ENCODE data around the gene SPR.

The SPR gene

DNA sequence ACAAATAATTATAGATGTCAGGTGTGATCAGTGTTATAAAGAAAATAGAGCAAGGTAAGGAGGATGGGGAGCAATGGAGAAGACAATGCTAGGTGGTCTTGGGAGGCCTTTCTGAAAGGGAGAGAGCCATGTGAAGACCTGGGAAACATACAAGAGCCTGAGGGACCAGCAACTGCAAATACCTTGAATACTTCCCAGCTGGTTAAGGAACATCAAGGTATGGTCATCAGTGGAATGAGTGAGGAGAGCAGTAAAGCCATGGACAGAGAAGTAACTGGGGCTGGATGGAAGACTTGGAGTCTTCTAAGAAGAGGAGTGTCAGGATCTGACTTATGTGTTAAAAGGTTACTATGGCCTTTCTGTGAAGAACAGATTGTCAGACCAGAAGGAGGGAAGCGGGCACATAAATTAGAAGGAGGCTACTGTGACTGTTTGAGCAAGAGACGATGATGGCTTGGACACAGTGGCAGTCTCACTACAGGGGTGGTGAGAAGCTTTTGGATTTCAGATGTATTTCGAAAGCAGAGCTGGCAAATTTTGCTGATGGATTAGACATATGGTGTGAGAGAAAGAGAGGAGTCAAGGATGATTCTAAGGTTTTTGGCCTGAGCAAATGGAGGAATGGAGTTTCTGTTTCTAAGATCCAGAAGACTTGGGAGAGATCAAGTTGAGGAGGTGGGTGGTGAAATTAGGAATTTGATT lies 38.6 kb upstream of the SPR start:
- TF ChIP-seq, protein P1, sequence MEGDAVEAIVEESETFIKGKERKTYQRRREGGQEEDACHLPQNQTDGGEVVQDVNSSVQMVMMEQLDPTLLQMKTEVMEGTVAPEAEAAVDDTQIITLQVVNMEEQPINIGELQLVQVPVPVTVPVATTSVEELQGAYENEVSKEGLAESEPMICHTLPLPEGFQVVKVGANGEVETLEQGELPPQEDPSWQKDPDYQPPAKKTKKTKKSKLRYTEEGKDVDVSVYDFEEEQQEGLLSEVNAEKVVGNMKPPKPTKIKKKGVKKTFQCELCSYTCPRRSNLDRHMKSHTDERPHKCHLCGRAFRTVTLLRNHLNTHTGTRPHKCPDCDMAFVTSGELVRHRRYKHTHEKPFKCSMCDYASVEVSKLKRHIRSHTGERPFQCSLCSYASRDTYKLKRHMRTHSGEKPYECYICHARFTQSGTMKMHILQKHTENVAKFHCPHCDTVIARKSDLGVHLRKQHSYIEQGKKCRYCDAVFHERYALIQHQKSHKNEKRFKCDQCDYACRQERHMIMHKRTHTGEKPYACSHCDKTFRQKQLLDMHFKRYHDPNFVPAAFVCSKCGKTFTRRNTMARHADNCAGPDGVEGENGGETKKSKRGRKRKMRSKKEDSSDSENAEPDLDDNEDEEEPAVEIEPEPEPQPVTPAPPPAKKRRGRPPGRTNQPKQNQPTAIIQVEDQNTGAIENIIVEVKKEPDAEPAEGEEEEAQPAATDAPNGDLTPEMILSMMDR (conservative IDR thresholded peaks at IDR 0.05): no peak
- no peak for TF ChIP-seq ZFX (IDR thresholded peaks at IDR 0.05)
- no peak overlapping the region for H3K27ac ChIP-seq

DNA sequence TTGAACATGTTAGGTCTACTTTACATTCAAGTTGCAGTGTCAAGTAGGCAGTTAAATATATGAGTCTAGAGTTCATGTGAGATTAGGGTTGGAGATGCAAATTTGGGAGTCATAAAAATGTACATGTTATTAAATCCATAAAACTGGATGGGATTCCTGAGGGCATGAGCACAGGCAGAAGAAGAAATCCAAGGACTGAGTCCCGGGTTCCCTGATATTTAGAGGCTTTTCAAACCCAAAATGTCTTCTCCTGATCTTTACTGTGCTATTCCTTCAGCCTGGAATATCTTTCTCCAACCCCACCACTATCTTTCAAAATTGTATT lies 38.1 kb upstream of the SPR start:
- no peak overlapping the region for H3K27ac ChIP-seq
- no peak for TF ChIP-seq ZFX (IDR thresholded peaks at IDR 0.05)
- TF ChIP-seq, protein P1 (conservative IDR thresholded peaks at IDR 0.05): no peak

DNA sequence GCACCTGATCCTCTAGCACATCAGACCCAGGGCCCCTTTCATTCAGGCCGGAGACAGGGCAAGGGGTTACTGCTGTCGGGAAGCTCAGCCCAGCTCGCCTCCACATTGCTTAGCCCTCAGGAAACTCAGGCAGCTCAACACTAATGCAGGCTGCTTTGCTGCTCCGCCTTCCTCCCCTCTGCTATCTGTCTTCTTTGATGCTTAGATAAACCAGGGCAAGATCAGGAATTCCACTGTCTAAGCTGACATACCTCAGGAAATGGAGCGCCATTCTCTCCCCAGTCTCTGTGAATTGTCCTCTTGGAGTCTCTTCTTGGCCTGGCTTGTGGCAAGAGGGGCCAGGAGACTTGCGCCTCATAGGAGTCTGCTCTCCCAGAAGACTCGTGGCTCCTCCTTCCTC lies 35.9 kb upstream of the SPR start:
- TF ChIP-seq, protein P1 (conservative IDR thresholded peaks at IDR 0.05): no peak
- no peak for TF ChIP-seq ZFX (IDR thresholded peaks at IDR 0.05)
- no peak overlapping the region for H3K27ac ChIP-seq

DNA sequence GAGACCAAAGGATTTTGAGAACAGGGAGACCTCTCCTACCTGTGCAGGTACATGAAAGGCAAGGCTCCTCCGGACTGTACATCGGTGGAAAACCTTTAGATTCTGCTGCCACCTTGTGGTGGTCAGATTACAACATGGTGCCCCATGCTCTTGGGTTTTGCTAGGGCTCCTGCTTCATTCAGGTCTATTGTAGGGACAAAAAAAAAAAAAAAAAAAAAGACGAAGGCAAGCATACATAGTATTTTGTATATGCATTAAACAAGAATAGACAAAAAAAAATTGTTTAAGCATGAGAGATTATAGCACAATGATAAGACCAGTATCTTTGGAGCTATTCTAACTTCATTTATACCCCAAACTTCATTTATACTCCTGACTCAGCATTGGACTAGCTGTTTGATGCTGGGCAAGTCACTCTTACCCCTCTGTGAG lies 27.4 kb upstream of the SPR start:
- TF ChIP-seq, protein P1 (conservative IDR thresholded peaks at IDR 0.05): peak; percentile 67
- TF ChIP-seq ZFX (IDR thresholded peaks at IDR 0.05): no peak
- H3K27ac ChIP-seq: no peak overlapping the region

DNA sequence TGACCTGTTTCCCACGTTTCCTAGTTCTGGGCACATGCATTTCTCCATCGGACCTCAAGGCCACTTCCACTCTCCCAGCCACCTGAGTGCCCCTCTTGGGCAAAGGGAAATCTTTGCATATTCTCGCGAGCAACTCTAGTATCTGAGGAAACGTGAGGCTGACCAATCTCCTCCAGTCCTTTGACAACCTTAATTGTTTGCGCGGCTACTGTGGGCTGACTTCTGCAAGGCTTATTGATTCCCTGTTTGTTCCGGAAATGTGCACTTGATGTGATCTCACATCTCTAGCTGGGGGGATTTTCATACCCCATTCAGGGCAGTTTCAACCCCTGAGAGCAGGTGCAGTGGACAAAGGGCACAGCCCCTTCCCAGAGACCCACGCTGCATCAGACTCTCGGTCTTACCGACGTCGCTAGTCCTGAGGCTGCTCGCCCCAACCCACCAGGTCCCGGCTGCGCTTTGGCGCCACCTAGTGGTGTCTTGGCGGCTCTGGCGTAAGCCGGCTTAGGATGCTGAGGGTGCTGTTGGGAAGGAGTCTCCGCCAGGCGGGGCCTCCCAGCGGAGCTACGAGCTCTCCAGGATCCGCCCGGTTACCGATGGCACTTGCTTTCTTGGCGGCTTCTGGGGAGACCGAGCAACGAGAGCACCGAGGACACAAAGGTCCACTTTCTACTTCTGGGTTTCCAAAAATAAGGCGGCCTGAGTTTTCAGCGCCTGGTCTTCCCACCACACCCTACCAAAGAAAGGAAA lies 24.8 kb upstream of the SPR start:
- no peak for TF ChIP-seq ZFX (IDR thresholded peaks at IDR 0.05)
- TF ChIP-seq, protein P1 (conservative IDR thresholded peaks at IDR 0.05): peak; percentile 91
- H3K27ac ChIP-seq: no peak overlapping the region

DNA sequence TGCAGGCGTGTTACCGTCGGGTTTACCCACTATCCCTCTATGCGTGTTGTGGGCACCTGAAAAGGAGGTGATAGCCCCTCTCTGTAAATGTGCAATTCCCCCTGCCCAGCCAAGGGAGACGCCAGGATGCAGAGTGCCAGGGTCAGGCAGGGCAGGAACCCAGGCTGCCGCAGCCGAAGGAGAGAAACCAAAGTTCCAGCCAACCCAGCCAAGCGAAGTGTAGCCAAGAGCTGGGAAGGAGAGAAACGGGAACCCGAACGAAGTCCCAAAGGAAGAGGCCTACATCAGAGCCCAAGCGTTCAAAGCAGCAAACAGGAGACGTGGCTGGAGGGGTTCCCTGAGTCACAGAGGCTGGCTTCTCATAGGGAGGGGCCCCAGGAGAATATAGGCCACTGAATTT lies 24.2 kb upstream of the SPR start:
- no peak overlapping the region for H3K27ac ChIP-seq
- TF ChIP-seq, protein P1 (conservative IDR thresholded peaks at IDR 0.05): no peak
- no peak for TF ChIP-seq ZFX (IDR thresholded peaks at IDR 0.05)

DNA sequence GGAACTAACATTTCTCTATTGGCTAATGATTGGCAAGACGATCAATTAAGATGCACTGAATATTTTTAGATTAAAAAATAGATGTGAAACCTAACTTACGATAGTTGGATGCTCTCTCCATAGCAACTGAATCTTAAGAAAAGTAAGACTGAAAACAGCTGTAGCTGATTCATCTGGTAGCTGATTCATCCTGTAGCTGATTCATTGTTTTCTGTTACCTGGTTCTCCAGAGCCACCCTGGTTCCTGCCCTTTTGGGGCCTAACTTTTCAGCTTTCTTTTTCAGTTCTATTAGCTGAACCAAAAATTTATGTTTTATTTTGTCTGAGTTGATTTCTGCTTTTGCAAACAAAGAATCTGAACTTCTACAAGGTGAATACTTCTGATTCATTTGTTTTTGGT lies 22.7 kb upstream of the SPR start:
- no peak overlapping the region for H3K27ac ChIP-seq
- TF ChIP-seq, protein P1 (conservative IDR thresholded peaks at IDR 0.05): no peak
- no peak for TF ChIP-seq ZFX (IDR thresholded peaks at IDR 0.05)
